Body of pancreas (tissue), 4 donors: ENCODE results near the gene SHLD2.
"Not testable (repeated sequence)": the region's sequence is repeated elsewhere in the genome, so short reads cannot be mapped to it uniquely, and the experiment has no call there.

Source experiments
- POLR2A ChIP-seq, 3 donors: fragments of 450-650 bp; IDR thresholded peaks; one replicate each; pipeline ENCODE4 v1.6.1; 2016; ENCODE audit warnings: antibody characterized with exemption in 3 of 3, mild to moderate bottlenecking in 2 of 3
- TF ChIP-seq, protein P1 (sequence below), 7 experiments: fragments of 450-650 bp in 4 of 7; fragments of 200-600 bp in 3 of 7; sonication (generic) in 3 of 7; IDR thresholded peaks; one replicate each; pipeline ENCODE4 v1.5.1; 2016 to 2019; ENCODE audit warnings: antibody characterized with exemption in 7 of 7

DNA sequence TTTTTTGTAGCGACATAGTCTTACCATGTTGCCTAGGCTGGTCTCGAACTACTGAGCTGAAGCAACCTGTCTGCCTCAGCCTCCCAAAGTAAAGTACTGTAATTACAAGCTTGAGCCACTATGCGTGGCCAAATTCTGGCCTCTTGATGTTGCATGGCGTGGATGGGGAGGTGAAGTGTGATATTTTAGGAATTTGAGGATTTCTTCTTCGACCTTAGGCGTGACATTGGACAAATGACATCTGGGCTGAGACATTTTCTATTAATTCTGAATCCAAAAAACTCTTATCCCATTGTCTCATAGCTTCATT, 48.1 kb downstream of the SHLD2 start:
- not testable (repeated sequence) for TF ChIP-seq POLR2A (IDR thresholded peaks at IDR 0.05)
- TF ChIP-seq, protein P1, sequence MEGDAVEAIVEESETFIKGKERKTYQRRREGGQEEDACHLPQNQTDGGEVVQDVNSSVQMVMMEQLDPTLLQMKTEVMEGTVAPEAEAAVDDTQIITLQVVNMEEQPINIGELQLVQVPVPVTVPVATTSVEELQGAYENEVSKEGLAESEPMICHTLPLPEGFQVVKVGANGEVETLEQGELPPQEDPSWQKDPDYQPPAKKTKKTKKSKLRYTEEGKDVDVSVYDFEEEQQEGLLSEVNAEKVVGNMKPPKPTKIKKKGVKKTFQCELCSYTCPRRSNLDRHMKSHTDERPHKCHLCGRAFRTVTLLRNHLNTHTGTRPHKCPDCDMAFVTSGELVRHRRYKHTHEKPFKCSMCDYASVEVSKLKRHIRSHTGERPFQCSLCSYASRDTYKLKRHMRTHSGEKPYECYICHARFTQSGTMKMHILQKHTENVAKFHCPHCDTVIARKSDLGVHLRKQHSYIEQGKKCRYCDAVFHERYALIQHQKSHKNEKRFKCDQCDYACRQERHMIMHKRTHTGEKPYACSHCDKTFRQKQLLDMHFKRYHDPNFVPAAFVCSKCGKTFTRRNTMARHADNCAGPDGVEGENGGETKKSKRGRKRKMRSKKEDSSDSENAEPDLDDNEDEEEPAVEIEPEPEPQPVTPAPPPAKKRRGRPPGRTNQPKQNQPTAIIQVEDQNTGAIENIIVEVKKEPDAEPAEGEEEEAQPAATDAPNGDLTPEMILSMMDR (IDR thresholded peaks at IDR 0.05) = not testable (repeated sequence)
